HEK293 (cell line): Measurements from ENCODE around the gene TRMT112.
A peak's percentile ranks its signal among the peaks of the same experiment; 100 is the strongest.

Experiments
- CTCF ChIA-PET: fragments of 350-600 bp; formaldehyde crosslinking; extraction: SDS; loops from one replicate; lab custom pipeline; 2021; ENCODE audit warnings: antibody characterized with exemption; lab: Yijun Ruan, JAX
- POLR2A ChIA-PET: fragments of 300-600 bp; formaldehyde crosslinking; extraction: SDS; loops from one replicate; lab custom pipeline; 2020; ENCODE audit warnings: antibody characterized with exemption, inconsistent platforms; lab: Yijun Ruan, JAX
- H3K27ac ChIP-seq: fragments of 200-500 bp; sonication (Bioruptor generic); 2 replicates; pipeline ENCODE4 v1.5.1; 2014; ENCODE audit warnings: low read depth, low read length, control low read depth, inconsistent platforms; ENCODE audit errors: extremely low read depth
- H3K36me3 ChIP-seq, 2 experiments: fragments of 200-500 bp in 1 of 2; sonication (Bioruptor generic) in 1 of 2; 1 replicate in 1 of 2; 2 replicates in 1 of 2; pipeline ENCODE4 v1.5.1; 2014 to 2017; ENCODE audit warnings: inconsistent platforms in 2 of 2, low read length in 2 of 2; ENCODE audit not compliant: control insufficient read depth in 2 of 2, insufficient read depth in 1 of 2
- H3K4me1 ChIP-seq: fragments of 200-500 bp; sonication (Bioruptor generic); 2 replicates; pipeline ENCODE4 v1.5.1; 2014; ENCODE audit warnings: mild to moderate bottlenecking, low read length, inconsistent platforms; ENCODE audit not compliant: control insufficient read depth, insufficient read depth
- H3K4me3 ChIP-seq: 2 replicates; pipeline ENCODE4 v1.5.1; 2011; ENCODE audit warnings: low read depth, mild to moderate bottlenecking, control low read depth, low read length, moderate library complexity
- H3K9me3 ChIP-seq: fragments of 200-500 bp; sonication (Bioruptor generic); 2 replicates; pipeline ENCODE4 v1.5.1; 2014; ENCODE audit warnings: low read depth, low read length, inconsistent platforms; ENCODE audit not compliant: control insufficient read depth, insufficient read depth
- BCL11B ChIP-seq: fragments of 450-650 bp; formaldehyde crosslinking; IDR thresholded peaks from 2 replicates; pipeline ENCODE4 v1.5.1; 2016; ENCODE audit warnings: low read depth, missing biosample characterization, missing genetic modification characterization
- GLI4 ChIP-seq: fragments of 450-650 bp; formaldehyde crosslinking; IDR thresholded peaks from 2 replicates; pipeline ENCODE4 v1.5.1; 2016; ENCODE audit warnings: missing biosample characterization, missing genetic modification characterization
- KLF9 ChIP-seq: fragments of 450-650 bp; formaldehyde crosslinking; IDR thresholded peaks from 2 replicates; pipeline ENCODE4 v1.5.1; 2016; ENCODE audit warnings: missing biosample characterization, missing genetic modification characterization, low read depth
- PRDM6 ChIP-seq: fragments of 450-650 bp; formaldehyde crosslinking; IDR thresholded peaks from 2 replicates; pipeline ENCODE4 v1.5.1; 2017; ENCODE audit warnings: missing biosample characterization, missing genetic modification characterization
- SP2 ChIP-seq: fragments of 450-650 bp; formaldehyde crosslinking; IDR thresholded peaks from 2 replicates; pipeline ENCODE4 v1.5.1; 2016; ENCODE audit warnings: missing biosample characterization, missing genetic modification characterization
- WT1 ChIP-seq: fragments of 450-650 bp; formaldehyde crosslinking; IDR thresholded peaks from 2 replicates; pipeline ENCODE4 v1.5.1; 2016; ENCODE audit warnings: missing biosample characterization, missing genetic modification characterization
- ZBTB20 ChIP-seq: fragments of 450-650 bp; formaldehyde crosslinking; IDR thresholded peaks from 2 replicates; pipeline ENCODE4 v1.5.1; 2016; ENCODE audit warnings: missing biosample characterization, missing genetic modification characterization
- ZBTB44 ChIP-seq: fragments of 450-650 bp; IDR thresholded peaks from 2 replicates; pipeline ENCODE4 v1.5.1; 2018; ENCODE audit warnings: missing biosample characterization, mild to moderate bottlenecking, missing genetic modification characterization
- ZFHX2 ChIP-seq: fragments of 450-650 bp; formaldehyde crosslinking; conservative IDR thresholded peaks from 2 replicates; pipeline ENCODE4 v1.5.1; 2016; ENCODE audit warnings: missing biosample characterization, missing genetic modification characterization
- ZIC2 ChIP-seq: fragments of 450-650 bp; formaldehyde crosslinking; IDR thresholded peaks from 2 replicates; pipeline ENCODE4 v1.5.1; 2016; ENCODE audit warnings: missing biosample characterization, missing genetic modification characterization
- ZNF18 ChIP-seq: fragments of 450-650 bp; formaldehyde crosslinking; IDR thresholded peaks from 2 replicates; pipeline ENCODE4 v1.5.1; 2016; ENCODE audit warnings: missing biosample characterization, missing genetic modification characterization
- ZNF335 ChIP-seq: fragments of 450-650 bp; formaldehyde crosslinking; conservative IDR thresholded peaks from 2 replicates; pipeline ENCODE4 v1.5.1; 2016; ENCODE audit warnings: missing biosample characterization, missing genetic modification characterization
- ZNF394 ChIP-seq: fragments of 450-650 bp; formaldehyde crosslinking; IDR thresholded peaks from 2 replicates; pipeline ENCODE4 v1.5.1; 2016; ENCODE audit warnings: missing biosample characterization, missing genetic modification characterization, mild to moderate bottlenecking, moderate library complexity, borderline replicate concordance
- ZNF48 ChIP-seq: fragments of 450-650 bp; formaldehyde crosslinking; IDR thresholded peaks from 2 replicates; pipeline ENCODE4 v1.5.1; 2016; ENCODE audit warnings: missing biosample characterization, missing genetic modification characterization
- ZNF521 ChIP-seq: fragments of 450-650 bp; formaldehyde crosslinking; IDR thresholded peaks from 2 replicates; pipeline ENCODE4 v1.5.1; 2017; ENCODE audit warnings: missing biosample characterization, mild to moderate bottlenecking, missing genetic modification characterization
- ZNF571 ChIP-seq: fragments of 450-650 bp; formaldehyde crosslinking; IDR thresholded peaks from 2 replicates; pipeline ENCODE4 v1.5.0; 2017; ENCODE audit warnings: missing biosample characterization, missing genetic modification characterization
- ZNF677 ChIP-seq: fragments of 450-650 bp; IDR thresholded peaks from 2 replicates; pipeline ENCODE4 v1.5.0; 2018; ENCODE audit warnings: missing biosample characterization, mild to moderate bottlenecking, missing genetic modification characterization, moderate library complexity
- ZNF692 ChIP-seq: fragments of 450-650 bp; formaldehyde crosslinking; IDR thresholded peaks from 2 replicates; pipeline ENCODE4 v1.5.1; 2016; ENCODE audit warnings: missing biosample characterization, missing genetic modification characterization
- TF ChIP-seq, protein P1 (sequence below): fragments of 450-650 bp; formaldehyde crosslinking; conservative IDR thresholded peaks from 2 replicates; pipeline ENCODE4 v1.5.1; 2016; ENCODE audit warnings: low read depth, missing biosample characterization, missing genetic modification characterization
- TF ChIP-seq, protein P2 (sequence below): fragments of 450-650 bp; formaldehyde crosslinking; IDR thresholded peaks from 2 replicates; pipeline ENCODE4 v1.5.1; 2016; ENCODE audit warnings: missing biosample characterization, missing genetic modification characterization
- TF ChIP-seq, protein P3 (sequence below): fragments of 450-650 bp; formaldehyde crosslinking; optimal IDR thresholded peaks from 2 replicates; pipeline ENCODE3; 2016; ENCODE audit warnings: missing biosample characterization, mild to moderate bottlenecking, missing genetic modification characterization

Gene TRMT112

DNA sequence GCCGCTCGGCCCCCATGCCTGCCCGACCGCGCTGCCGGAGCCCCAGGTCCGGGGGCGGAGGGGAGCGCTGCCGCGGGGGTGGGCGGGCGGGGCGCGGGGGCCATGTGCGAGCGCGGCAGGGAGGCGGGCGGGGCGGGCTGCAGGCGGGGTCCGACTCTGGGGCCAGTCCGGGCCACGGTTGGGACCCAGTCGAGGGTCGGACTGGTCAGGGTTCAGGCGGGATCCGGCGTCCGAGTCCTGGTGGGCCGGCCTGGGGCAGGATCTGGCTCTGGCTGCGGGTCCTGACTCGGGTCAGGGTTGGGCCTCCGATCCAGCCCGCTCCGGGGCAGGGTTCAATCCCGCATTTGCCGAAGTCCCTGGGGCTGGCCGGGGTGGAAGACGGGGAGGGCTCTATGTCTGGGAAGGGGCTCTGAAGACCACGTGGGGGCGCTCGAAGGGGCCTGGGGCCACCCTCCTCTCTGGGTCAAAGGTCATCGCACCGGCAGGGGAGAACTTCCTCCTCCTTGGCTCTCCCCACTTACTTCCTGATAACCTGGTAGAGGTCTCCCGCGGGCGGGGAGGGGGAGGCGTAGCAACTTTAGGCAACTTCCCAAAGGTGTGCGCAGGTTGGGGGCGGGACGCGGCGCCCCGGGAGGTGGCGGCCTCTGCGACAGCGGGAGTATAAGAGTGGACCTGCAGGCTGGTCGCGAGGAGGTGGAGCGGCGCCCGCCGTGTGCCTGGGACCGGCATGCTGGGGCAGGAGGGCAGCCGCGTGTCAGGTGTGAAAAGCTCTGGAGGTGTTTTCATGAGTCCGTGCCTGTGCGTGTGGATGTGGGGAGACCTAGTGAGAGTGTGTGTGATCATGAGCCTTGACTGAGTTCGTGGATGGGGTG, 11.4 kb downstream of the TRMT112 start:
- Histone ChIP-seq H3K4me3 (peak overlapping the region; percentile 62), H3K4me1 (no peaks in the 10 kb centered on the region), H3K9me3 (no peaks in the 10 kb centered on the region), H3K27ac (peak overlapping the region; percentile 59; the same call in 1 of the 2 replicates), H3K36me3 (peaks cover 0 to 5% of the 10 kb centered on the region in 2 experiments; a peak in 1 of 3 replicates)
- ChIA-PET POLR2A (interaction anchor here (0.6 to 3.6 kb wide), 6 partner anchors 12 to 1192 kb away, joined by 3 to 43 read pairs (median 12); partner anchors contain the start of genes NUDT22, PRDX5, STIP1 and TRMT112), CTCF (interaction anchor here (0.6 to 5.8 kb wide), 9 partner anchors 24 to 301 kb away, joined by 3 to 63 read pairs (median 3); no protein-coding TSS in a partner anchor)
- TF ChIP-seq ZNF18 (no peak), ZFHX2 (tag by site-specific recombination) (peak; percentile 35; the same call in 1 of the 2 replicates), SP2 (tag by site-specific recombination) (peak; percentile 52; the same call in 1 of the 2 replicates), ZNF677 (tag by site-specific recombination) (no peak), ZNF692 (tag by site-specific recombination) (peak; percentile 38; the same call in 1 of the 2 replicates), ZNF571 (tag by site-specific recombination) (no peak), KLF9 (tag by site-specific recombination) (peak; percentile 34; the same call in 1 of the 2 replicates), PRDM6 (tag by site-specific recombination) (no peak), ZIC2 (tag by site-specific recombination) (peak; percentile 50; the same call in 1 of the 2 replicates), ZBTB44 (tag by site-specific recombination) (no peak), ZNF48 (tag by site-specific recombination) (no peak), ZNF335 (tag by site-specific recombination) (peak; percentile 70), BCL11B (tag by site-specific recombination) (peak; percentile 78), ZBTB20 (tag by site-specific recombination) (peak; percentile 89), GLI4 (tag by site-specific recombination) (no peak), ZNF394 (tag by site-specific recombination) (0 out of 2 replicates have a peak, but pooled peaks have one; percentile 9), WT1 (tag by site-specific recombination) (0 out of 2 replicates have a peak, but pooled peaks have one; percentile 10), ZNF521 (tag by site-specific recombination) (no peak)
- TF ChIP-seq, protein P1, sequence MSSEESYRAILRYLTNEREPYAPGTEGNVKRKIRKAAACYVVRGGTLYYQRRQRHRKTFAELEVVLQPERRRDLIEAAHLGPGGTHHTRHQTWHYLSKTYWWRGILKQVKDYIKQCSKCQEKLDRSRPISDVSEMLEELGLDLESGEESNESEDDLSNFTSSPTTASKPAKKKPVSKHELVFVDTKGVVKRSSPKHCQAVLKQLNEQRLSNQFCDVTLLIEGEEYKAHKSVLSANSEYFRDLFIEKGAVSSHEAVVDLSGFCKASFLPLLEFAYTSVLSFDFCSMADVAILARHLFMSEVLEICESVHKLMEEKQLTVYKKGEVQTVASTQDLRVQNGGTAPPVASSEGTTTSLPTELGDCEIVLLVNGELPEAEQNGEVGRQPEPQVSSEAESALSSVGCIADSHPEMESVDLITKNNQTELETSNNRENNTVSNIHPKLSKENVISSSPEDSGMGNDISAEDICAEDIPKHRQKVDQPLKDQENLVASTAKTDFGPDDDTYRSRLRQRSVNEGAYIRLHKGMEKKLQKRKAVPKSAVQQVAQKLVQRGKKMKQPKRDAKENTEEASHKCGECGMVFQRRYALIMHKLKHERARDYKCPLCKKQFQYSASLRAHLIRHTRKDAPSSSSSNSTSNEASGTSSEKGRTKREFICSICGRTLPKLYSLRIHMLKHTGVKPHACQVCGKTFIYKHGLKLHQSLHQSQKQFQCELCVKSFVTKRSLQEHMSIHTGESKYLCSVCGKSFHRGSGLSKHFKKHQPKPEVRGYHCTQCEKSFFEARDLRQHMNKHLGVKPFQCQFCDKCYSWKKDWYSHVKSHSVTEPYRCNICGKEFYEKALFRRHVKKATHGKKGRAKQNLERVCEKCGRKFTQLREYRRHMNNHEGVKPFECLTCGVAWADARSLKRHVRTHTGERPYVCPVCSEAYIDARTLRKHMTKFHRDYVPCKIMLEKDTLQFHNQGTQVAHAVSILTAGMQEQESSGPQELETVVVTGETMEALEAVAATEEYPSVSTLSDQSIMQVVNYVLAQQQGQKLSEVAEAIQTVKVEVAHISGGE (tag by site-specific recombination), result peak; percentile 38; the same call in 1 of the 2 replicates
- TF ChIP-seq, protein P2, sequence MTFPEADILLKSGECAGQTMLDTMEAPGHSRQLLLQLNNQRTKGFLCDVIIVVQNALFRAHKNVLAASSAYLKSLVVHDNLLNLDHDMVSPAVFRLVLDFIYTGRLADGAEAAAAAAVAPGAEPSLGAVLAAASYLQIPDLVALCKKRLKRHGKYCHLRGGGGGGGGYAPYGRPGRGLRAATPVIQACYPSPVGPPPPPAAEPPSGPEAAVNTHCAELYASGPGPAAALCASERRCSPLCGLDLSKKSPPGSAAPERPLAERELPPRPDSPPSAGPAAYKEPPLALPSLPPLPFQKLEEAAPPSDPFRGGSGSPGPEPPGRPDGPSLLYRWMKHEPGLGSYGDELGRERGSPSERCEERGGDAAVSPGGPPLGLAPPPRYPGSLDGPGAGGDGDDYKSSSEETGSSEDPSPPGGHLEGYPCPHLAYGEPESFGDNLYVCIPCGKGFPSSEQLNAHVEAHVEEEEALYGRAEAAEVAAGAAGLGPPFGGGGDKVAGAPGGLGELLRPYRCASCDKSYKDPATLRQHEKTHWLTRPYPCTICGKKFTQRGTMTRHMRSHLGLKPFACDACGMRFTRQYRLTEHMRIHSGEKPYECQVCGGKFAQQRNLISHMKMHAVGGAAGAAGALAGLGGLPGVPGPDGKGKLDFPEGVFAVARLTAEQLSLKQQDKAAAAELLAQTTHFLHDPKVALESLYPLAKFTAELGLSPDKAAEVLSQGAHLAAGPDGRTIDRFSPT (tag by site-specific recombination), result no peak; the same call in 1 of the 2 replicates
- TF ChIP-seq, protein P3, sequence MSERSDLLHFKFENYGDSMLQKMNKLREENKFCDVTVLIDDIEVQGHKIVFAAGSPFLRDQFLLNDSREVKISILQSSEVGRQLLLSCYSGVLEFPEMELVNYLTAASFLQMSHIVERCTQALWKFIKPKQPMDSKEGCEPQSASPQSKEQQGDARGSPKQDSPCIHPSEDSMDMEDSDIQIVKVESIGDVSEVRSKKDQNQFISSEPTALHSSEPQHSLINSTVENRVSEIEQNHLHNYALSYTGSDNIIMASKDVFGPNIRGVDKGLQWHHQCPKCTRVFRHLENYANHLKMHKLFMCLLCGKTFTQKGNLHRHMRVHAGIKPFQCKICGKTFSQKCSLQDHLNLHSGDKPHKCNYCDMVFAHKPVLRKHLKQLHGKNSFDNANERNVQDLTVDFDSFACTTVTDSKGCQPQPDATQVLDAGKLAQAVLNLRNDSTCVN (tag by site-specific recombination), result peak; percentile 41
